ENCODE results near the gene TNFRSF25. TPM values are rescaled to one million over a fixed set of nuclear protein-coding genes. Genes with fewer than 3 reads are reported as not detected.

TNFRSF25 gene
- total and polyA plus RNA-seq, 2 donors (not counting 1 experiment from before 2014, with no cell fraction given) = 0.24 to 1.5 TPM

- Histone ChIP-seq H3K4me3 (replicated peaks in 1 of 4; ENCODE audit: control extremely low read depth in 1 of 4, insufficient read depth in 1 of 4, low read depth in 3 of 4, low read length in 4 of 4) (no peak overlapping the region), H4K20me1 (ENCODE audit: control insufficient read depth, extremely low read depth, insufficient read depth, low read length) (no peaks in the 10 kb centered on the region), H3K79me2 (ENCODE audit: control insufficient read depth, insufficient read depth, low read length) (no peaks in the 10 kb centered on the region), H3K4me2 (ENCODE audit: extremely low read depth, insufficient read depth, low read length) (no peak overlapping the region), H3K36me3 (ENCODE audit: control insufficient read depth, insufficient read depth, low read length) (no peaks in the 10 kb centered on the region), H3K9ac (ENCODE audit: insufficient read depth, low read length) (no peak overlapping the region), H2AFZ (ENCODE audit: low read length) (no peak overlapping the region), H3K27ac (ENCODE audit: insufficient read depth, low read length) (no peak overlapping the region), H3K4me1 (ENCODE audit: control insufficient read depth, extremely low read depth, insufficient read depth, low read length) (no peaks in the 10 kb centered on the region), H3K27me3 (ENCODE audit: control insufficient read depth, insufficient read depth, low read length) (peaks cover 41% of the 10 kb centered on the region), H3K9me3 (ENCODE audit: control insufficient read depth, insufficient read depth, low read depth, low read length) (no peaks in the 10 kb centered on the region)
- DNase-seq (ENCODE audit: low read depth in 2 of 2) = no peak
- TF ChIP-seq EZH2 (IDR thresholded peaks at IDR 0.05; ENCODE audit: low read length, missing control alignments) = no peak
- no peak for TF ChIP-seq CTCF (conservative IDR thresholded peaks at IDR 0.05 in 1 of 2, IDR thresholded peaks at IDR 0.05 in 1 of 2; ENCODE audit: low read depth in 1 of 2, low read length in 2 of 2)
Observed at GRCh38 chr1:6450005-6450450, 15.9 kb downstream of the TNFRSF25 start.

GRCh38 chr1:6448749-6449631, 17.0 kb downstream of the TNFRSF25 start:
- H3K27me3 ChIP-seq (ENCODE audit: control insufficient read depth, insufficient read depth, low read length) = peaks cover 35% of the 10 kb centered on the region

More at GRCh38 chr1:6448749-6449631, 17.0 kb downstream of the TNFRSF25 start:
- Histone ChIP-seq H3K9ac (ENCODE audit: insufficient read depth, low read length) (no peak overlapping the region), H3K4me1 (ENCODE audit: control insufficient read depth, extremely low read depth, insufficient read depth, low read length) (no peaks in the 10 kb centered on the region), H3K27ac (ENCODE audit: insufficient read depth, low read length) (no peak overlapping the region), H3K4me3 (replicated peaks in 1 of 4; ENCODE audit: control extremely low read depth in 1 of 4, insufficient read depth in 1 of 4, low read depth in 3 of 4, low read length in 4 of 4) (no peak overlapping the region), H3K36me3 (ENCODE audit: control insufficient read depth, insufficient read depth, low read length) (no peaks in the 10 kb centered on the region), H3K9me3 (ENCODE audit: control insufficient read depth, insufficient read depth, low read depth, low read length) (no peaks in the 10 kb centered on the region), H4K20me1 (ENCODE audit: control insufficient read depth, extremely low read depth, insufficient read depth, low read length) (no peaks in the 10 kb centered on the region), H3K4me2 (ENCODE audit: extremely low read depth, insufficient read depth, low read length) (peak overlapping the region; percentile 35), H2AFZ (ENCODE audit: low read length) (no peak overlapping the region), H3K79me2 (ENCODE audit: control insufficient read depth, insufficient read depth, low read length) (no peaks in the 10 kb centered on the region)
- peak in 1 of 2 donors; percentile 14 for DNase-seq (ENCODE audit: low read depth in 2 of 2)
- peak; percentile 84 for TF ChIP-seq EZH2 (IDR thresholded peaks at IDR 0.05; ENCODE audit: low read length, missing control alignments)
- no peak for TF ChIP-seq CTCF (conservative IDR thresholded peaks at IDR 0.05 in 1 of 2, IDR thresholded peaks at IDR 0.05 in 1 of 2; ENCODE audit: low read depth in 1 of 2, low read length in 2 of 2)

All from fibroblast of lung (primary cell).